B cell (primary cell): ENCODE data around the gene EXT2. TPM values are rescaled to one million over a fixed set of nuclear protein-coding genes. Genes with fewer than 3 reads are reported as not detected.

Source experiments
- ATAC-seq: fragments of 200-7000 bp; cut with Tn5 transposase; one replicate; pipeline ENCODE4 v1.10.0; 2021; ENCODE audit warnings: low read depth, mild to moderate bottlenecking, moderate number of reproducible peaks, moderate library complexity
- CTCF ChIA-PET: fragments of 350-600 bp; sonication (Branson Sonifier 250); formaldehyde crosslinking; loops from one replicate; lab custom pipeline; 2021; ENCODE audit warnings: antibody characterized with exemption, inconsistent platforms; lab: Charles Lee
- POLR2A ChIA-PET: fragments of 350-600 bp; sonication (Branson Sonifier 250); formaldehyde crosslinking; loops from one replicate; lab custom pipeline; 2021; ENCODE audit warnings: antibody characterized with exemption; lab: Charles Lee
- DNase-seq: peaks from one replicate; pipeline ENCODE4 v3.0.0; 2013
- H2AFZ ChIP-seq: 2 replicates; pipeline ENCODE4 v1.6.1; 2012; ENCODE audit warnings: mild to moderate bottlenecking, low read depth, low read length; ENCODE audit not compliant: insufficient read depth, poor library complexity, severe bottlenecking
- H3K27ac ChIP-seq, 2 donors: 1 replicate in 1 of 2; 2 replicates in 1 of 2; pipeline ENCODE4 v1.5.1; 2012 to 2013; ENCODE audit warnings: low read length in 2 of 2, mild to moderate bottlenecking in 2 of 2, moderate library complexity in 1 of 2
- H3K27me3 ChIP-seq, 4 experiments: fragments of 200-600 bp in 1 of 4; sonication (generic) in 1 of 4; replicated peaks in 1 of 4; 1 replicate in 2 of 4; 2 replicates in 2 of 4; pipeline versions ENCODE4 v1.6.1 to v1.7.0; 2013 to 2016; ENCODE audit warnings: low read length in 3 of 4, mild to moderate bottlenecking in 2 of 4, mixed read lengths in 1 of 4, moderate library complexity in 1 of 4; ENCODE audit not compliant: insufficient read depth in 4 of 4, control insufficient read depth in 3 of 4; ENCODE audit errors: control extremely low read depth in 1 of 4
- H3K36me3 ChIP-seq, 2 experiments: replicated peaks in 1 of 2; 1 replicate in 1 of 2; 2 replicates in 1 of 2; pipeline versions ENCODE4 v1.6.1 to v1.7.1; 2013; ENCODE audit warnings: low read length in 1 of 2; ENCODE audit not compliant: insufficient read depth in 2 of 2, control insufficient read depth in 1 of 2; ENCODE audit errors: control extremely low read depth in 1 of 2, extremely low read depth in 1 of 2
- H3K4me1 ChIP-seq, 2 donors: fragments of 200-600 bp in 1 of 2; sonication (generic) in 1 of 2; 1 replicate in 1 of 2; 2 replicates in 1 of 2; pipeline versions ENCODE4 v1.5.1 to v1.6.1; 2013 to 2017; ENCODE audit warnings: low read length in 2 of 2; ENCODE audit not compliant: control insufficient read depth in 2 of 2, insufficient read depth in 2 of 2
- H3K4me2 ChIP-seq: replicated peaks from 2 replicates; pipeline ENCODE3; 2012; ENCODE audit warnings: mild to moderate bottlenecking, low read depth, low read length; ENCODE audit not compliant: poor library complexity, severe bottlenecking
- H3K4me3 ChIP-seq, 5 experiments: fragments of 200-600 bp in 1 of 5; sonication (generic) in 1 of 5; 1 replicate in 3 of 5; 2 replicates in 2 of 5; pipeline versions ENCODE4 v1.5.1 to v1.7.0; 2011 to 2016; ENCODE audit warnings: low read length in 4 of 5, mild to moderate bottlenecking in 4 of 5, low read depth in 2 of 5, control low read depth in 1 of 5, moderate library complexity in 1 of 5; ENCODE audit not compliant: insufficient read depth in 1 of 5; ENCODE audit errors: control extremely low read depth in 1 of 5, extremely low read depth in 1 of 5
- H3K79me2 ChIP-seq: fragments of 200-600 bp; sonication (generic); one replicate; pipeline ENCODE4 v1.6.0; 2016; ENCODE audit warnings: low read length; ENCODE audit not compliant: control insufficient read depth, insufficient read depth
- H3K9ac ChIP-seq: fragments of 200-600 bp; sonication (generic); 2 replicates; pipeline ENCODE4 v1.6.1; 2017; ENCODE audit warnings: mild to moderate bottlenecking, low read length, moderate library complexity
- H3K9me3 ChIP-seq, 3 donors: one replicate each; pipeline versions ENCODE4 v1.6.1 to v1.7.1; 2013; ENCODE audit warnings: low read length in 2 of 3; ENCODE audit not compliant: control insufficient read depth in 2 of 3, insufficient read depth in 1 of 3; ENCODE audit errors: control extremely low read depth in 1 of 3
- H4K20me1 ChIP-seq: 2 replicates; pipeline ENCODE4 v1.6.0; 2012; ENCODE audit warnings: mild to moderate bottlenecking, low read length; ENCODE audit not compliant: insufficient read depth, control insufficient read depth, poor library complexity, severe bottlenecking
- H3K27ac Mint-ChIP-seq: one replicate; pipeline ENCODE4 v1.8.0; 2021; ENCODE audit warnings: mixed read lengths
- H3K27me3 Mint-ChIP-seq: one replicate; pipeline ENCODE4 v1.8.0; 2021; ENCODE audit warnings: mixed read lengths
- H3K4me1 Mint-ChIP-seq: one replicate; pipeline ENCODE4 v1.8.0; 2021; ENCODE audit warnings: mixed read lengths
- H3K4me3 Mint-ChIP-seq: one replicate; pipeline ENCODE4 v1.8.0; 2021; ENCODE audit warnings: mixed read lengths
- H3K9me3 Mint-ChIP-seq: one replicate; pipeline ENCODE4 v1.8.0; 2022; ENCODE audit warnings: mixed read lengths; ENCODE audit not compliant: insufficient read depth
- CTCF ChIP-seq: fragments of 200-600 bp; IDR thresholded peaks from one replicate; pipeline ENCODE4 v1.8.0; 2022; ENCODE audit warnings: antibody characterized with exemption, mild to moderate bottlenecking
- EZH2 ChIP-seq: IDR thresholded peaks from 2 replicates; pipeline ENCODE4 v1.6.1; 2012; ENCODE audit warnings: borderline replicate concordance, low read depth, mild to moderate bottlenecking, moderate library complexity, low read length; ENCODE audit not compliant: insufficient read depth, poor library complexity, severe bottlenecking
- WGBS: methylation state at CpG from one replicate; pipeline ENCODE4 v1.1.5; 2013; ENCODE audit warnings: missing lambda C conversion rate; ENCODE audit not compliant: insufficient coverage; 5-methylcytosine and 5-hydroxymethylcytosine counted together
- intact Hi-C: fragments of 100-400 bp; cut with micrococcal nuclease; formaldehyde crosslinking; loops from one replicate; pipeline ENCODE4 v1.10.0; 2022
- polyA plus RNA-seq: library from polyadenylated mRNA; depleted of rRNA; stranded (reverse); fragments of >200 nt; gene quantifications from 2 replicates; pipeline ENCODE4 v1.2.3, GENCODE V29; 2012
- total RNA-seq, 2 donors: library from RNA; stranded (reverse); fragments of 120-200 nt in 1 of 2; gene quantifications; 1 replicate in 1 of 2; 2 replicates in 1 of 2; pipeline versions ENCODE4 v1.2.3 to v1.2.4, GENCODE V29; 2013 to 2022

Gene EXT2
- total and polyA plus RNA-seq, 2 donors (not counting 1 experiment from before 2014, with no cell fraction given) = 11.0 to 27.8 TPM

- Mint-ChIP-seq H3K9me3 (no peaks in the 10 kb centered on the region), H3K27ac (no peak overlapping the region), H3K27me3 (no peaks in the 10 kb centered on the region), H3K4me1 (peaks cover 3% of the 10 kb centered on the region), H3K4me3 (no peak overlapping the region)
- no peaks in the 10 kb centered on the region for H3K79me2 ChIP-seq
- no peak overlapping the region for H2AFZ ChIP-seq
- H3K4me1 ChIP-seq = no peaks in the 10 kb centered on the region
- H3K27me3 ChIP-seq = no peaks in the 10 kb centered on the region
- no peaks in the 10 kb centered on the region for H3K9me3 ChIP-seq
- no peak for TF ChIP-seq CTCF
- no peak for TF ChIP-seq EZH2
- POLR2A ChIA-PET = no interaction called here
- no peak for DNase-seq
- 82% methylated on average over 3 of the region's 4 CpGs for WGBS
- H3K27ac ChIP-seq = no peak overlapping the region
- no peaks in the 10 kb centered on the region for H3K36me3 ChIP-seq
- no peak overlapping the region for H3K4me2 ChIP-seq
- no peak overlapping the region for H3K9ac ChIP-seq
- H3K4me3 ChIP-seq = no peak overlapping the region
- intact Hi-C loops = no loop called here
- CTCF ChIA-PET = no interaction called here
- ATAC-seq = no peak
- H4K20me1 ChIP-seq = no peaks in the 10 kb centered on the region
These were observed 164.6 kb downstream of the EXT2 start for GRCh38 chr11:44260081-44260480.

GRCh38 chr11:44261800-44262591 is 166.5 kb downstream of the EXT2 start:
- Histone ChIP-seq H3K4me2 (no peak overlapping the region), H3K27ac (no peak overlapping the region), H3K9me3 (no peaks in the 10 kb centered on the region), H3K36me3 (no peaks in the 10 kb centered on the region), H4K20me1 (no peaks in the 10 kb centered on the region), H2AFZ (no peak overlapping the region), H3K9ac (no peak overlapping the region), H3K4me1 (no peaks in the 10 kb centered on the region), H3K27me3 (no peaks in the 10 kb centered on the region), H3K79me2 (no peaks in the 10 kb centered on the region), H3K4me3 (no peak overlapping the region)
- H3K9me3 Mint-ChIP-seq = no peaks in the 10 kb centered on the region
- peaks cover 3% of the 10 kb centered on the region for H3K4me1 Mint-ChIP-seq
- ATAC-seq (no peak), DNase-seq (no peak)
- 85% methylated on average over 11 of the region's 14 CpGs for WGBS
- no peak overlapping the region for H3K4me3 Mint-ChIP-seq
- H3K27me3 Mint-ChIP-seq = no peaks in the 10 kb centered on the region
- TF ChIP-seq CTCF (no peak), EZH2 (no peak)
- ChIA-PET CTCF (no interaction called here), POLR2A (no interaction called here)
- no peak overlapping the region for H3K27ac Mint-ChIP-seq
- intact Hi-C loops = no loop called here
